Esophagus muscularis mucosa (tissue), 4 donors: ENCODE measurements around the gene RASGRF1. TPM values are rescaled to one million over a fixed set of nuclear protein-coding genes. Genes with fewer than 3 reads are reported as not detected.
A peak's percentile ranks its signal among the peaks of the same experiment; 100 is the strongest.

Experiments used
- DNase-seq: peaks from one replicate; pipeline ENCODE4 v3.0.0-alpha.2; 2017; ENCODE audit errors: extremely low spot score
- H3K27ac ChIP-seq, 4 donors: fragments of 200-600 bp; sonication (generic); replicated peaks in 1 of 4; 1 replicate in 3 of 4; 2 replicates in 1 of 4; pipeline ENCODE4 v1.5.1; 2016 to 2019; ENCODE audit warnings: mild to moderate bottlenecking in 1 of 4
- H3K27me3 ChIP-seq, 4 donors: fragments of 200-600 bp; sonication (generic); one replicate each; pipeline versions ENCODE4 v1.5.1 to v1.6.0; 2016 to 2019
- H3K36me3 ChIP-seq, 4 donors: fragments of 200-600 bp; sonication (generic); one replicate each; pipeline ENCODE4 v1.5.1; 2016 to 2019
- H3K4me1 ChIP-seq, 4 donors: fragments of 200-600 bp; sonication (generic); one replicate each; pipeline ENCODE4 v1.5.1; 2016 to 2019
- H3K4me3 ChIP-seq, 4 donors: fragments of 200-600 bp; sonication (generic); 1 replicate in 2 of 4; 2 replicates in 2 of 4; pipeline ENCODE4 v1.5.1; 2016 to 2019; ENCODE audit warnings: mild to moderate bottlenecking in 4 of 4, moderate library complexity in 1 of 4
- H3K9me3 ChIP-seq, 4 donors: fragments of 200-600 bp; sonication (generic); 1 replicate in 3 of 4; 2 replicates in 1 of 4; pipeline ENCODE4 v1.5.1; 2016 to 2019
- EP300 ChIP-seq: sonication (generic); formaldehyde crosslinking; IDR thresholded peaks from one replicate; pipeline ENCODE4 v1.6.1; 2017; ENCODE audit warnings: antibody characterized with exemption
- POLR2A ChIP-seq: fragments of 450-650 bp; IDR thresholded peaks from one replicate; pipeline ENCODE4 v1.6.1; 2017; ENCODE audit warnings: antibody characterized with exemption, moderate library complexity, mild to moderate bottlenecking, low read depth
- POLR2AphosphoS5 ChIP-seq, 2 donors: sonication (generic); formaldehyde crosslinking; IDR thresholded peaks; one replicate each; pipeline ENCODE4 v1.6.1; 2017; ENCODE audit warnings: antibody characterized with exemption in 2 of 2
- WGBS: methylation state at CpG from one replicate; pipeline ENCODE4 v1.1.5; 2018; 5-methylcytosine and 5-hydroxymethylcytosine counted together
- intact Hi-C: fragments of 100-400 bp; cut with DNase I; formaldehyde crosslinking; loops from one replicate; pipeline ENCODE4 v1.15.1; 2023
- total RNA-seq, 4 donors: library from RNA; depleted of rRNA; stranded (reverse); fragments of >200 nt; gene quantifications; one replicate each; pipeline versions ENCODE4 v1.1.0 to v1.2.1, GENCODE V29; 2016
- TF ChIP-seq, protein P1 (sequence below), 3 experiments: fragments of 200-600 bp in 2 of 3; fragments of 450-650 bp in 1 of 3; sonication (generic) in 2 of 3; IDR thresholded peaks; one replicate each; pipeline ENCODE4 v1.5.1; 2017 to 2019; ENCODE audit warnings: antibody characterized with exemption in 3 of 3, mild to moderate bottlenecking in 2 of 3, moderate library complexity in 1 of 3

Gene RASGRF1
- total RNA-seq, 4 donors from 2014 or later, result 0.17 to 0.23 TPM; not detected in 2

DNA sequence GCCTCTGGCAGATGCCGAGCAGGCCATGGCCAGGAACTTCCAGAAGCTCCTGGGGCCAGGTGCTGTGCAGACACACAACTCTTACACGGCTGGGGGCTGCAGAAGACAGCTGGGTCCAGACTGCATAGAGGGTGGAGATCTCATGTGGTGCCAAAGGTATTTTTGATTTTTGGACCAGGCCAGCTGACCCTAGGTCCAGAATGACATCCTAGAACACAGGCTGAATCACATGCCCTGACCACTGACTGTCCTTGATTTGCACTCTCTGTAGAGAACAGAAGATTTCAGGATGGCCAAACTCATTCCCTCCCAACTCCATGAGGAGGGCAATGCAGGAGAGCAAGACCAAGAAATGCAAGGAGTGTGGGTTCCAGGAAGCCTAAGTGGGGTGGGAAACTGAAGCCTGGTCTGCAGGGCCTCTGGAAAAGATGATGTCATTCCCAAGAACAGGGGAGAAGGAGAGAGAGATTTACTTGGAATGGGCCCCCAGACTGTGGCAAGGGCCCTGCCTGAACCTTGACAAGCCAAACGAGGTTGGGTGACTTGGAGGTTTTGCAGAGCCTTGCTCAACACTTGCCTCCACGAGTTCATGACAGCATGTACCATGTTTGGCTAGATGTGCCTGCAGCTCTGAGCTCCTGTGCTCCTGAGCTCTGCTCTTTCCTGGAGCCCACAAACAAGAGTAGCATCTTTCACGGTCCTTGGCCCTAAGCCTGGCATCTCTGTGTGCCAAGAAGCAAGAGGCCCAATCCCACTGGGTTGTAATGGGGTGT lies 107.2 kb downstream of the RASGRF1 start:
- 70% methylated on average over 5 of the region's 5 CpGs for WGBS
- H3K4me3 ChIP-seq, result no peak overlapping the region
- intact Hi-C loops, result no loop called here
- DNase-seq, result no peak
- no peaks in the 10 kb centered on the region for H3K36me3 ChIP-seq
- no peaks in the 10 kb centered on the region for H3K27me3 ChIP-seq
- H3K9me3 ChIP-seq, result no peaks in the 10 kb centered on the region
- TF ChIP-seq POLR2A (no peak), EP300 (no peak), POLR2AphosphoS5 (IDR thresholded peaks at IDR 0.05) (no peak)
- TF ChIP-seq, protein P1, sequence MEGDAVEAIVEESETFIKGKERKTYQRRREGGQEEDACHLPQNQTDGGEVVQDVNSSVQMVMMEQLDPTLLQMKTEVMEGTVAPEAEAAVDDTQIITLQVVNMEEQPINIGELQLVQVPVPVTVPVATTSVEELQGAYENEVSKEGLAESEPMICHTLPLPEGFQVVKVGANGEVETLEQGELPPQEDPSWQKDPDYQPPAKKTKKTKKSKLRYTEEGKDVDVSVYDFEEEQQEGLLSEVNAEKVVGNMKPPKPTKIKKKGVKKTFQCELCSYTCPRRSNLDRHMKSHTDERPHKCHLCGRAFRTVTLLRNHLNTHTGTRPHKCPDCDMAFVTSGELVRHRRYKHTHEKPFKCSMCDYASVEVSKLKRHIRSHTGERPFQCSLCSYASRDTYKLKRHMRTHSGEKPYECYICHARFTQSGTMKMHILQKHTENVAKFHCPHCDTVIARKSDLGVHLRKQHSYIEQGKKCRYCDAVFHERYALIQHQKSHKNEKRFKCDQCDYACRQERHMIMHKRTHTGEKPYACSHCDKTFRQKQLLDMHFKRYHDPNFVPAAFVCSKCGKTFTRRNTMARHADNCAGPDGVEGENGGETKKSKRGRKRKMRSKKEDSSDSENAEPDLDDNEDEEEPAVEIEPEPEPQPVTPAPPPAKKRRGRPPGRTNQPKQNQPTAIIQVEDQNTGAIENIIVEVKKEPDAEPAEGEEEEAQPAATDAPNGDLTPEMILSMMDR (IDR thresholded peaks at IDR 0.05), result no peak
- peaks cover 6 to 21% (median 17%) of the 10 kb centered on the region in 4 donors for H3K4me1 ChIP-seq
- no peak overlapping the region for H3K27ac ChIP-seq

DNA sequence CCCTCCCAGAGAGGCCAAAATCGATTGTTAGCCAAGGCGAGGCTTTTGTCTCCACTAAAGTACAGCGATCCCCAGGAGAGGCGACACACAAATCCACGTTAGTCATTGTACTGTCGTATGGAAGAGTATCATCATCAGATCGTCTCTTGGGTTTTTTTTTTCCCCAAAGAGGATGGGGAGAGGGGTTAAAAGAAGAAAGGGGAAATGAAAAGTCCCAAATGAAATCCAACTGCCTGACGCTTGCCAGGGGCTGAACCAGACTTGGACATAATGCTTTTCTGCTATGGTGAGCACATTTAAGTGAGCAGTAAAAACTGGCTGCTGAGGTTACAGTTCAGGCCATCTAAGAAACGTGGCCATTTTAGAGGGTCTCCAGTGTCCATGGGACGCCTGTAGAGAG lies 107.8 kb downstream of the RASGRF1 start:
- WGBS, result 82% methylated on average over 10 of the region's 10 CpGs
- TF ChIP-seq EP300, result no peak
- TF ChIP-seq POLR2AphosphoS5 (IDR thresholded peaks at IDR 0.05), result no peak
- TF ChIP-seq, protein P1 (IDR thresholded peaks at IDR 0.05), result no peak
- TF ChIP-seq POLR2A, result no peak
- DNase-seq, result no peak
- intact Hi-C loops, result no loop called here
- Histone ChIP-seq H3K9me3 (no peaks in the 10 kb centered on the region), H3K4me1 (peaks cover 6 to 18% (median 11%) of the 10 kb centered on the region in 4 donors), H3K27ac (no peak overlapping the region), H3K27me3 (no peaks in the 10 kb centered on the region), H3K36me3 (no peaks in the 10 kb centered on the region), H3K4me3 (no peak overlapping the region)

DNA sequence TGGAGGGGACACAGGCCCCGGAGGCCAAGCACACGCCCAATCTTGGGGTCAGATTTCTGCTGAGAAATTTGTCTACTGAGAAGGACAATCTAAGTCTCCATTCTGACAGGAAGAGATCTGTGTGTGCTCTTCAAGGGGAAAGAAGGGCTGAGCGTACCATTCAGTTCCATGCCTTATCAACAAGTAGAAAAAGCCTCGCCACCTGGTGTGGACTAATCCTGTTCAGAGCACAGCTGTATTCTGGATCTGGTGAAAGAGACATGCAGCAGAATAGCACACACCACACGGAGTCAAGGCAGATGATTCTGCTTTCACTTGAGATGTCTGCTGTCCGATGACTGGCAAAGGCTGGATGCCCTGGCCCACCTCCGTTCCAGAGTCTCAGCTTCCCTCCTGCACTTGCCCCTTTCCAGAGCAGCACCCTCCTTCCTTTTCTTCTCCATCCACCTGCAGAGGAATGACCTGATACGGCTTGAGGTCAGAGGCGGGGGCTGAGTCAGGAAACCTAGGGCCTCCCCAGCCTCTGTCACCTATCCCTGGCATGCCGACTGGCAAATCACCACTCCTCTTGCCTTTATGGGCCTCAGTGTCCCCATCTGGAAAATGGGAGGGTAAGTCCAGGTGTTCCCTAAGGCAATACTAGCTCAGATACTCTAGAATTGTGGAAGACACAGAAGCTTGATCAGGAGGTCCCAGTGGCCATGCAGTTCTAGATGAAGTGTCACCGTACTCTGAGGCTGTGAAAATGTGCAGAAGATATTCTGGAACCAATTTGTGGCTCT lies 108.9 kb downstream of the RASGRF1 start:
- Histone ChIP-seq H3K9me3 (no peaks in the 10 kb centered on the region), H3K4me3 (no peak overlapping the region), H3K27me3 (no peaks in the 10 kb centered on the region), H3K27ac (no peak overlapping the region), H3K4me1 (peaks cover 5 to 18% (median 10%) of the 10 kb centered on the region in 4 donors), H3K36me3 (no peaks in the 10 kb centered on the region)
- 90% methylated on average over 11 of the region's 11 CpGs for WGBS
- intact Hi-C loops, result no loop called here
- DNase-seq, result no peak
- TF ChIP-seq POLR2A, result no peak
- TF ChIP-seq EP300, result no peak
- TF ChIP-seq, protein P1 (IDR thresholded peaks at IDR 0.05), result no peak
- TF ChIP-seq POLR2AphosphoS5 (IDR thresholded peaks at IDR 0.05), result no peak

DNA sequence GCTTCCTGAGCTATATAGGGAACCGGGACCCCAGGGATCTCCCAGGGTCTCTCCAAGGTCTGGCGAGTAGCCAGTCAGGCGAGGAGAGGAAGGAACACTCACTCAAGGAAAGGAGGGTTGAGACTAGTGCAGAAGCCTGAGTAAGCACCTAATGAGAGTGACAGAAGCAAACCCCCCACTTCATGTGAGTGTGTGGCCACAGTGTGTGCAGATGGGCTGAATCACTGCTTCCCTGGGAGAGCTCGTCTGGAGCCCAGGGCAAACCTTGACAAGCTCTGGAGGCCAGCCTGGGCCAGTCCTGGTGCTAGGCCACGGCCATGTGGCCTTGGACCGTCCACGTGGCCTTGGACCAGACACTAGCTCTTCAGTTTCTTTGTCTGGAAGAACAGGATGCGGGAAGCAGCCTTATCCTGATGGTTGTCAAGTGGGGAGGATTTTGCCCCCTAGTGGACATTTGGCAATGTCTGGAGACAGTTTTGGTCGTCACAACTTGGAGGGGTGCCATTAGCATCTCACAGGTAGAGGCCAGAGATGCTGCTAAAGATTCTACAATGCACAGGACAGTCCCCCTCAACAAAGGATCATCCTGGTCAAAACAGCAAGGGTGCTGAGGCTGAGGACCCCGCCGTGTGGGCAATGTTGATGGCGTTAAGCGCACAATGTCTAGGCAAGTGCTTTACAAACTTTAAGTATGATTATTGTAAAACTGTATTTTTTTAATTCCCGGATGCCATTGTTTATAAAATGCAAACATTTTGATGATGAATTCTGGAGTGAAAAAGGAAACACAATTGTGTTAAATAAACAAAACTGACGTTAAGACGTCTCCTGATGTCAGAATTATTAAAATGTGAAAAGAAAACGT lies 110.9 kb downstream of the RASGRF1 start:
- H3K4me3 ChIP-seq, result no peak overlapping the region
- DNase-seq, result no peak
- H3K27me3 ChIP-seq, result no peaks in the 10 kb centered on the region
- intact Hi-C loops, result loop anchor here (5.0 kb wide), 1 partner anchor 67 kb away; no protein-coding TSS in a partner anchor
- H3K9me3 ChIP-seq, result no peaks in the 10 kb centered on the region
- peaks cover 5 to 18% (median 10%) of the 10 kb centered on the region in 4 donors for H3K4me1 ChIP-seq
- 65% methylated on average over 14 of the region's 17 CpGs for WGBS
- H3K36me3 ChIP-seq, result no peaks in the 10 kb centered on the region
- TF ChIP-seq POLR2A (no peak), POLR2AphosphoS5 (IDR thresholded peaks at IDR 0.05) (peak; percentile 26 to 48), EP300 (no peak)
- TF ChIP-seq, protein P1 (IDR thresholded peaks at IDR 0.05), result peak; percentile 52 to 64 (median 61)
- H3K27ac ChIP-seq, result no peak overlapping the region
